LNCaP clone FGC (cell line): ENCODE data around the gene CCDC57.

Experiments
- DNase-seq: peaks from one replicate; pipeline ENCODE4 v3.0.0-alpha.2; 2011; ENCODE audit warnings: low read depth
- H3K4me3 ChIP-seq: 2 replicates; pipeline ENCODE4 v1.5.1; 2011; ENCODE audit warnings: mild to moderate bottlenecking, low read depth, low read length, control low read depth
- TF ChIP-seq, protein P1 (sequence below): IDR thresholded peaks from 2 replicates; pipeline ENCODE4 v1.5.1; 2012; ENCODE audit warnings: mild to moderate bottlenecking; ENCODE audit not compliant: control insufficient read depth, insufficient read depth; ENCODE audit errors: extremely low read depth

CCDC57 gene

DNA sequence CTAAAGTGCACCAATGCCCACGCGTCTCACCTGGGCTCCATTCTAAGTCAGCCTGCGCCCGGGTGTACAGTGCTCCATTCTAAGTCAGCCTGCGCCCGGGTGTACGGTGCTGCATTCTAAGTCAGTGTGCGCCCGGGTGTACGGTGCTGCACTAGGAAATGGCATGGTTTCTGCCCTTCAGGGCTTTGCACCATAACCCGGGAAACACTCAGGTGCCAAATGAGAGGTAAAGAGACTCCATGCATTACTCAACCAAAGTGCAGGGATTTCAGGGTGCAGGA lies 85.4 kb downstream of the CCDC57 start:
- TF ChIP-seq, protein P1, sequence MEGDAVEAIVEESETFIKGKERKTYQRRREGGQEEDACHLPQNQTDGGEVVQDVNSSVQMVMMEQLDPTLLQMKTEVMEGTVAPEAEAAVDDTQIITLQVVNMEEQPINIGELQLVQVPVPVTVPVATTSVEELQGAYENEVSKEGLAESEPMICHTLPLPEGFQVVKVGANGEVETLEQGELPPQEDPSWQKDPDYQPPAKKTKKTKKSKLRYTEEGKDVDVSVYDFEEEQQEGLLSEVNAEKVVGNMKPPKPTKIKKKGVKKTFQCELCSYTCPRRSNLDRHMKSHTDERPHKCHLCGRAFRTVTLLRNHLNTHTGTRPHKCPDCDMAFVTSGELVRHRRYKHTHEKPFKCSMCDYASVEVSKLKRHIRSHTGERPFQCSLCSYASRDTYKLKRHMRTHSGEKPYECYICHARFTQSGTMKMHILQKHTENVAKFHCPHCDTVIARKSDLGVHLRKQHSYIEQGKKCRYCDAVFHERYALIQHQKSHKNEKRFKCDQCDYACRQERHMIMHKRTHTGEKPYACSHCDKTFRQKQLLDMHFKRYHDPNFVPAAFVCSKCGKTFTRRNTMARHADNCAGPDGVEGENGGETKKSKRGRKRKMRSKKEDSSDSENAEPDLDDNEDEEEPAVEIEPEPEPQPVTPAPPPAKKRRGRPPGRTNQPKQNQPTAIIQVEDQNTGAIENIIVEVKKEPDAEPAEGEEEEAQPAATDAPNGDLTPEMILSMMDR: no peak
- DNase-seq: no peak
- H3K4me3 ChIP-seq: no peak overlapping the region

DNA sequence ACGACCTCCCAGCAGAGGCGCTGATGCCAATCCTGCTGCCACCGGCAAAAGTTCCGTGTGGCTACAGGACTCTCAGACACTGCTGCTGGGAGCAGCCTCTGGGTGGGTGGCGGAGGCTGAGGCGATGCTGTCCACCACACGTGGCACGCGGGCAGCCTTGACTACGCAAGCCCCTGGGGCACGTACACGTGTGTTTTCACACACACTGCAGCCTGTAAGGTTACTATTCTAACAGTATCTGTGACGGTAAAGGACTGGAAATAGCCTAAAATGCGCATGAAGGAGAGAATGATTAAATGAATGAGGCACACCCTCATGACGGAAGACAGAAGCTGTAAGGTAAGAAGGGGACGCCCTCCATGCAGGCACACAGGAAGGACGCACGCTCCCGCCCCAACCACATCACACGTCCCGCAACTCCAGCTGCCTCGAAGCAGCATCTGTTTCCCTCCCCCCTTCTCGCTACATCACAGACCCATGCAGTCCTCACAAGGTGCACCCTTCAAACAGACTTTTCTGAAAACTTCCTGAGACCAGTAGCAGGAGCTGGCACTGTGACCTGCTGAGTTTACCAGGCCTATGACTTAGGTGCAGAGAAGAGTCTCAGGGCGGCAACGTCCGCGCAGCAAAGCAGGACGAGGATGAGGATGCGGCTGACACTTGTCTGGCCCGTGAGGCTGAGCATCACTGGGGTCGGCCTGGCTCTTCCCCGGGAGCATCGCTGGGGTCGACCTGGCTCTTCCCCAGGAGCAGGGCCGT lies 85.9 kb downstream of the CCDC57 start:
- DNase-seq: no peak
- no peak overlapping the region for H3K4me3 ChIP-seq
- TF ChIP-seq, protein P1: no peak

DNA sequence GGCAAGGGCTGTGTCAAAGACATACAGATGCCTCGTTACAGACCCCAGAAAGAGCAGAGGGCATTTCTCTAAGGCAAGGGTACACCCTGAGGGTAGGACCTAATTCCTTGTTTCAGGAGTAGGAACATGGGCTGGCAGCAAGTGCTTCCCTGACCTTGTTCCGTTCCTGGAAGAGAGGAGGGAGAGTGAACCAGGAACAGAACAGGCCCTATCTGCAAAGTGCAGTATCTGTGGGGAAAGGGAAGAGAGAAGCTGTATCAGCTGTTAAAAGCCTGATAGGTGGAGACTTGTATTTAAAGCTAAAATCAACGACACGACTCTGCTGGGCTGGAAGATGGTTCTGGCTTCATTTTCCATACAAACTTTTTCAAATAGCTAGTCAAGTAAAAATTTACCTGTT lies 88.5 kb downstream of the CCDC57 start:
- H3K4me3 ChIP-seq: no peak overlapping the region
- no peak for DNase-seq
- TF ChIP-seq, protein P1: no peak

DNA sequence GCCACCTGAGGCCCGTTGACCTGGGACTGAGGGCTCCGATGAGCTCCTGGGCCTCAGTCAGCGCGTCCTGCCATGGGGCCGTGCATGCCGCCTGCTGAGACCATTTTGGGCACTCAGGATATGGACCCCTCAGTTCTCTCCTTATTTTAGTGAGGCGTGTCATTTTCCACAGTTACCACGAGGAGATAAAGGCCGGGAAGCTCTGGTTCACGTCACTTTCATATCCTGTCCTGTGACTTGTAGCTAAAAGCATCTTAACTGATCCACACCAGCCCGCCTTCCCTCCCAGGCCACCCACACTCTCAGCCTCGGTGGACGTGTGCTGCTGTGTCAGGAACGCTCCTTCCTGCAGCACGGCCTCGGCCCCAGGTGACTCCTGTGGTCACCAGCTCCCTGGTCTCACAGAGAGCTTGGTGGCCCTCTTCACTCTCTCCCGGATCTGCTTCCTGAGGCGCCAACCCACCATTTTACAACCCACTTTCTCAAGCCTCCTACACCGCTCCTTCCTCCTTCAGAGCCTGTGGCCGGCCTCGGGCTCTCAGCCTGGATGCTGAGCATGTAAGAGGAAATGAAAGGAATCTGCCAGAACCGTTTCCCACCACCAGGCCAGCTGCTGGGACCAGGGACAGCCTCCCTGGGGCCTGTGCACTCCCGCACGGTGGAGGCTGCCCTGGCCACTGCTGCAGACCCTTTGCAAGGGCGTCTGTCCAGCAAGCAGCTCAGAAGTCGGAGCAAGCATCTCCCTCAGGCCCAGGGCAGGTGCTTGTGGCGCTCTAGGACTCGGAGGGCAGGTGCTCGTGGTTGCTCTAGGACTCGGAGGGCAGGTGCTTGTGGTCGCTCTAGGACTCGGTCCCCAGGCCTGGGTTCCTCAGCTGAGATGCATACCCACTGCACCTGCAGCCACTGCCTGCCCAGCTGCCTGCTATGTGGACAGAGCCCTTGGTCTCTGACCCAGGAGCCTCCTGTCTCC lies 90.7 kb downstream of the CCDC57 start:
- H3K4me3 ChIP-seq: no peak overlapping the region
- TF ChIP-seq, protein P1: no peak
- no peak for DNase-seq

DNA sequence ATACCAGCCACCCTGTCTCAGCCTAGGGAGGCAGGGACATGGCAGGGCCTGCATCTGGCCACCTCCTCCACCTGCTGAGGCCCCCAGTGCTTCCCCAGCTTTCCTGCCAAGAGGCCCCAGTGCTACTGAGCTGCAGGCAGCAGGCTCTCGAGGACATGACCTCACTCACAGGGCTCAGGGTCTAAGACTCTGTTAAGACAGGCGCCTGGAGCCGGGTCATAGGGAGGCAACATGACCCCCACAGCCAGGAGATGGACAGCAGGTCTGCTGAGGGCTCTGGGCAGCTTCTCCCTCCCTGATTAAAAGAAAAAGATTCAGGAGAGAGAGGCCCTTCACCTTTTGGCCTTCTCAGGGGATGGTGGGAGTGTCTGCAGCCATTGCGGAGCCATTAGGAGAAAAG lies 91.4 kb downstream of the CCDC57 start:
- no peak for DNase-seq
- H3K4me3 ChIP-seq: no peak overlapping the region
- TF ChIP-seq, protein P1: no peak

GRCh38 chr17:82120148-82120547 lies 92.5 kb downstream of the CCDC57 start:
- TF ChIP-seq, protein P1: no peak
- DNase-seq: no peak
- H3K4me3 ChIP-seq: no peak overlapping the region
